HEK293 (cell line): ENCODE results near the gene CTSF.

ENCODE experiments used
- BCL6B ChIP-seq: fragments of 450-650 bp; formaldehyde crosslinking; IDR thresholded peaks from 2 replicates; pipeline ENCODE4 v1.5.1; 2017; ENCODE audit warnings: missing biosample characterization, missing genetic modification characterization
- CTCF ChIP-seq: fragments of 450-650 bp; formaldehyde crosslinking; IDR thresholded peaks from 2 replicates; pipeline ENCODE4 v1.5.1; 2016; ENCODE audit warnings: missing biosample characterization, missing genetic modification characterization
- ZBTB48 ChIP-seq: fragments of 450-650 bp; formaldehyde crosslinking; IDR thresholded peaks from 2 replicates; pipeline ENCODE4 v1.5.1; 2016; ENCODE audit warnings: missing biosample characterization, missing genetic modification characterization
- ZNF18 ChIP-seq: fragments of 450-650 bp; formaldehyde crosslinking; IDR thresholded peaks from 2 replicates; pipeline ENCODE4 v1.5.1; 2016; ENCODE audit warnings: missing biosample characterization, missing genetic modification characterization
- ZNF362 ChIP-seq: fragments of 450-650 bp; formaldehyde crosslinking; IDR thresholded peaks from 2 replicates; pipeline ENCODE4 v1.5.1; 2016; ENCODE audit warnings: missing biosample characterization, missing genetic modification characterization
- ZNF549 ChIP-seq: fragments of 450-650 bp; IDR thresholded peaks from 2 replicates; pipeline ENCODE4 v1.5.1; 2018; ENCODE audit warnings: missing biosample characterization, missing genetic modification characterization, mild to moderate bottlenecking, inconsistent platforms, moderate library complexity
- ZNF596 ChIP-seq: fragments of 450-650 bp; IDR thresholded peaks from 2 replicates; pipeline ENCODE4 v1.5.0; 2018; ENCODE audit warnings: missing biosample characterization, mild to moderate bottlenecking, missing genetic modification characterization, moderate library complexity

GRCh38 chr11:66616379-66617154 lies 48.2 kb upstream of the CTSF start, which contains the start of gene RBM14:
- no peak for TF ChIP-seq ZNF549 (tag by site-specific recombination)
- TF ChIP-seq ZNF18 (tag by site-specific recombination) = no peak
- TF ChIP-seq CTCF = no peak
- TF ChIP-seq ZBTB48 = no peak
- no peak for TF ChIP-seq ZNF362 (tag by site-specific recombination)
- no peak for TF ChIP-seq ZNF596 (tag by site-specific recombination)
- TF ChIP-seq BCL6B = no peak
